HG03139 (cell line): ENCODE results near the gene C1orf198.

Source experiments
- ATAC-seq: cut with Tn5 transposase; IDR thresholded peaks from one replicate; pipeline ENCODE4 v1.9.1; 2021; ENCODE audit not compliant: unreplicated experiment

The C1orf198 gene

DNA sequence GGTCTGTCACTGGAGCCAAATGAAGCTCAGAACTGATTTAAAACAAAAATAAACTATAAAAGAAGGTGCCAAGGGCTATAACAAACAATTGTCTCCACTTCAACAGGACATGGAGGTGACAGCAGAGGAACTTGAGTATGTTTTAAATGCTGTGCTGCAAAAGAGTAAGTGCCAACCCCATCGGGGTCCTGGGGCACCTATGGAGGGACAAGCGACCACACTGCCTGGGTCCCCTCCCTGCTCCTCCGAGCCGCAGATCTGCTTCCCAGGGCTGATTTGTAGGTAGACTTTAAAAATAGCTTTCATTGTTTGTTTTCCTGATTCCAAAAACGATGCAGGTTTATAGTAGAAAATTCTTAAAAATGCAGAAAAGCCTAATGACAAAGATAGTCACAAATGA lies 78.3 kb downstream of the C1orf198 start:
- no peak for ATAC-seq

GRCh38 chr1:230788561-230789275 lies 79.6 kb downstream of the C1orf198 start:
- no peak for ATAC-seq

DNA sequence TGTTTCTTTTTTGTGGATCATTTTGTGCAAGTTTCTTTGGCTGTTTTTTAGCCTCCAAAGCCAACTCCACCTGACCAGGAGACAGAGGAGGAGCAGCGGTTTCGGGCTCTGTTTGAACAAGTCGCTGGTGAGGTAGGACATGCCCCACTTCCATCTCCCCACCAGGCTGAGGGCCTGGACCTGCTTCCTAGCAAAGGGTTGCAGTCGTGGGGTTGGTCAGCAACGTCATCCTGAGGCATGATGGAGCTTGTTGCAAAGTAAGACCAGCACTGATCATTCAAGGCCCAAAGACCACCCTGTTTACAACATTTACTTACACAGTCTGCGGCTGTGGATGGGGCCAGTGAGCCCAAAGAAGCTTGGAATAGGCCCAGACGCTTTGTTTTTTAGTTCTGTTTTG lies 80.8 kb downstream of the C1orf198 start:
- no peak for ATAC-seq
